ENCODE results near the gene LRRFIP1. TPM values are rescaled to one million over a fixed set of nuclear protein-coding genes. Genes with fewer than 3 reads are reported as not detected.

LRRFIP1 gene
- total RNA-seq, 2 experiments from 2014 or later, result 158 to 164 TPM

DNA sequence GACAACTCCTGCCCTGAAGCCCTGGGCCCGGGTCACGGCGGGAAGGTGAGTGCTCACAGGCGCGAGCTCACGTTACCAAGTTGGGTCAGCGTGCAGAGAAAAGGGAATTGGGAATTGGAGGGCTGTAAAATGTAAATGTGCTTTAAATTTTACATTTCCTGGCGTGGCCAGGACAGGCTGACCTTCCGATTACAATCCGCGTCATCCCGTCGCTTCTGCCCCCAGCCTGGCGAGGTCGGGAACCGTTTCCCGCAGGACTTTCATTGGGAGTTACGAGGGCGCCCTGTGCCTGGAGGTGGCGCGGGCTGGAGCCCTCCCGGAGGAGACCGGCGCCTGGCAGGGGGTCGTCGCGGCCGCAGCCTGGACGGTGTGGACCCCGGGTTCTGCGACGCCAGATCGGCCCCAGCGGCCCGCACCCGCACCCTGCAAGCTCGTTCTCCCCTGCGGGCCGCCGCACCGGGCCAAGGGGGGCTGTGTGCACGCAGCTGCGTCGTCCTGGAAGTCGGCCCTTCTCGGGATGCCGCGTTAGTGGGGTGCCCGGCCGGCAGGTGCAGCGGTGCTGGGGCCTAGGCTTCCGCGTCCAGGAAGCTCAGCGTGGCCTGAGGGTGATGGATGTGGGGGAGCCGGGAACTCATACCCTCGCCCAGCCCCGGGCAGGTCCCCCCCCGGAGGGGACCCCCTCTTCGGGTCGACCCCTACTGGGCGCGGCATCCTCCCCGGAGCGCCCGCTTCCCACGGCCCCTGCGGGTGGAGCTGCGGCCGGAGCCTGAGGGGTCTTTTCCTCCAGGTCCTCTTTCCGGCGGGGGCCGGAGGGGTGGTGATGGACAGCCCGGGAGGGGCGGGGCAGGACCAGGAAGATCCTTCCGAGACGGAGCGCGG, 63.9 kb downstream of the LRRFIP1 start:
- ATAC-seq (ENCODE audit: low read depth) (peak; percentile 8), DNase-seq (no peak)
- H3K4me1 Mint-ChIP-seq, result peaks cover 56% of the 10 kb centered on the region
- no peaks in the 10 kb centered on the region for H3K9me3 Mint-ChIP-seq
- H3K27me3 Mint-ChIP-seq, result no peaks in the 10 kb centered on the region
- POLR2A ChIA-PET, result interaction anchor here (0.8 to 9.4 kb wide), 7 partner anchors 9 to 110 kb away, joined by 3 to 187 read pairs (median 3); no protein-coding TSS in a partner anchor
- H3K36me3 Mint-ChIP-seq, result peaks cover 15% of the 10 kb centered on the region
- H3K27ac Mint-ChIP-seq, result peak overlapping the region; percentile 70
- peak overlapping the region; percentile 79 for H3K4me3 Mint-ChIP-seq

DNA sequence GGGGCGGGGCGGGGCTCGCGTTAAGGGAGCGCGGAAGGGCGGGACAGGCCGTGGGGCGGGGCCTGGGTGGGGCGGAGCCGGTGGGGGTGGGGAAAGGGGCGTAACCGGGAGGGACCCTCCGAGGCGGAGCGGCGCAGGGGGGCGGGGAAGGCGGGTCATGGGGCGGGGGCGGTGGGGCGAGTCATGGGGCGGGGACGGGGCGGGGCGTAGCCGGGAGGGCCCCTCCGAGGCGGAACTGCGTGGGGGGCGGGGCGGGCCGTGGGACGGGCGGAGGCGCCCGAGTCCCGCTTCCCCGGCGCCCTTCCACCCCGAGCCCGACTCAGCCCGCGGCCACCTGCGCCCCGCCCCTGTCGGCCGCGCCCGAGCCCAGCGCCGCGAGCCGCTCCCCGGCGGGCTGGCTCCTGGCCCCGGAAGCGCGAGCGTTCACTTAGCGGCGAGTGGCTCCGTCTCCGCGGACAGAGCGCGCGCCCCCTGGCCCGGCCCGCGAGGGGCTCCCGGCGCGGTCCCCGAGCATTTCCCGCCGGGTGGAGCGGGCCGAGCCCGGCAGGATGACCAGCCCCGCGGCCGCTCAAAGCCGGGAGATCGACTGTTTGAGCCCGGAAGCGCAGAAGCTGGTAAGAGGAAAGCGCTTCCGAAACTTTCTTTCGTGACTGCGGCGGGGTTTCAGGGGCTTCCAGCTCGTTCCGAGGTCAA, 64.7 kb downstream of the LRRFIP1 start:
- H3K27me3 Mint-ChIP-seq, result no peaks in the 10 kb centered on the region
- H3K4me1 Mint-ChIP-seq, result peaks cover 59% of the 10 kb centered on the region
- ATAC-seq (ENCODE audit: low read depth) (peak; percentile 70), DNase-seq (peak; percentile 97)
- peak overlapping the region; percentile 96 for H3K27ac Mint-ChIP-seq
- peak overlapping the region; percentile 97 for H3K4me3 Mint-ChIP-seq
- POLR2A ChIA-PET, result interaction anchor here (0.8 to 9.4 kb wide), 9 partner anchors 10 to 110 kb away, joined by 3 to 187 read pairs (median 4); no protein-coding TSS in a partner anchor
- H3K9me3 Mint-ChIP-seq, result no peaks in the 10 kb centered on the region
- peaks cover 15% of the 10 kb centered on the region for H3K36me3 Mint-ChIP-seq

DNA sequence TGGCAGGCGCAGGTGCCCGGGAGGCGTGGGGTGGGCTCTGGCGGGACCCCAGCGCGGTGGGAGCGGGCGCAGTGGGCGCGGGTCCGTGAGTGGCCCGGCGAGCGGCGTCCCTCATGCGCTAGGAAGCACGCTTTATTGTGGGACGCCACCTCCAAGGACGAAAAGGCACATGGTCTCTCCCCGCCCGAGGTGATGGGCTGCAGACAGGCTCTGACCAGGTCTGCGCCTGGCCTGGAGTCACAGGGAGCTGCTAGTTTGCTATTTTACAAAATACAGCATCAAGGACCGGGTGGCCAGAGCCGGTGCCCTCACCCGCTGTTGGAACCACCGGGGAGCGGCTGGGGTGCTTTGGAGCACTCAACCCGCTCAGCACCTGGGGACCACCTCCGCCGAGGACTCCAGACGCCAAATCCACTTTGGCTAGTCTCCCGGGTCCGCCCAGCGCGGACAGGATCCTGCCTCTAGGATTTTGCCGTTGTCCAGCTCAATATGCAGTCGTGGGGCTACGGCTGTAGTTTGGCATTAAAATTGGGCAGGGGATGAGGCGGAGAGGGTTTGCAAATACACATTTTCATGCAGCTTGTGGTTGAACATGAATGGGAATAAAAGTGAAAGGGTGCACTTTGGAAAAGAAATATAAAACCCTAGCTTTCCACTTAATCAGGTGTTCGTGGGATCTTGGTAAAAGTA, 65.4 kb downstream of the LRRFIP1 start:
- H3K27me3 Mint-ChIP-seq, result no peaks in the 10 kb centered on the region
- peak; percentile 0 for ATAC-seq (ENCODE audit: low read depth)

DNA sequence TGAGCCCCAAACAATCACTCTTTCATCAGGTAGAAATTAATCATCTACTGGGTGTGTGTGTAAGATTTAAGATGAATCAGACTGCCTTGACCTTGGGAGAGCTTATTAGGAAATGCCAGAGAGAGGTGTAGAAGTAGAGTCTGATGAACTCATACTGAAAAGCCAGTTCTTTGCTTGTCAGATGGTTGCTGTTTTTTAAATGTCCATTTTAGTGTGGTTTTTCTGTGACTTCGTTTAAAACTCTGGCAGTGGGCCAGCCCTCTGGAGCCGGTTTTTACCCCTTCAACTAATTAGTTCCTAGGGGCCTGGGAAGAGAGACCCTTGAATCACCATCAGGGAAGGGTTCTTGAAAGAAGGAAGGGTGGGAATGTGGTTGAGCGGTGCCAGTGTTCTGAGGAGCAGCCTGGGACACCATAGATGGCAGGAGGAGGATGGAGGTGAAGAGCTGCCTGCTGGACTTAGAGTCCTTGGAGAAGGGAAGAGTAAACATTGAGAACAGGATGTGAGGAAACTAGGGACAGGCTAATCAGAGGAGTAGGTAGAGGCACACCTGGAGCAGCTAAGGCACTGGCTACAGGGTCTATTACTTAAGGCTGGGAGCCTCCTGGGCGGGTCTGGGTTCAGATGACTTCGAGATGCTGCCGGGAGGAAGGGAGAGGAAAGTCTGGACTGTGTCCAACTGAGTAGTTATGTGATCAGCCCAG, 66.1 kb downstream of the LRRFIP1 start:
- ATAC-seq (ENCODE audit: low read depth) (no peak), DNase-seq (no peak)
- Mint-ChIP-seq H3K9me3 (no peaks in the 10 kb centered on the region), H3K27me3 (no peaks in the 10 kb centered on the region), H3K27ac (peak overlapping the region; percentile 96), H3K4me3 (peak overlapping the region; percentile 97), H3K36me3 (peaks cover 20% of the 10 kb centered on the region), H3K4me1 (peaks cover 64% of the 10 kb centered on the region)
- POLR2A ChIA-PET, result interaction anchor here (0.6 to 9.4 kb wide), 8 partner anchors 8 to 305 kb away, joined by 3 to 187 read pairs (median 4); no protein-coding TSS in a partner anchor

More for the DNA sequence above, 65.4 kb downstream of the LRRFIP1 start:
- Mint-ChIP-seq H3K4me3 (peak overlapping the region; percentile 97), H3K36me3 (peaks cover 19% of the 10 kb centered on the region), H3K9me3 (no peaks in the 10 kb centered on the region), H3K27ac (peak overlapping the region; percentile 96), H3K4me1 (peaks cover 62% of the 10 kb centered on the region)
- POLR2A ChIA-PET, result interaction anchor here (0.8 to 9.4 kb wide), 9 partner anchors 9 to 111 kb away, joined by 3 to 187 read pairs (median 4); no protein-coding TSS in a partner anchor
- DNase-seq, result no peak

DNA sequence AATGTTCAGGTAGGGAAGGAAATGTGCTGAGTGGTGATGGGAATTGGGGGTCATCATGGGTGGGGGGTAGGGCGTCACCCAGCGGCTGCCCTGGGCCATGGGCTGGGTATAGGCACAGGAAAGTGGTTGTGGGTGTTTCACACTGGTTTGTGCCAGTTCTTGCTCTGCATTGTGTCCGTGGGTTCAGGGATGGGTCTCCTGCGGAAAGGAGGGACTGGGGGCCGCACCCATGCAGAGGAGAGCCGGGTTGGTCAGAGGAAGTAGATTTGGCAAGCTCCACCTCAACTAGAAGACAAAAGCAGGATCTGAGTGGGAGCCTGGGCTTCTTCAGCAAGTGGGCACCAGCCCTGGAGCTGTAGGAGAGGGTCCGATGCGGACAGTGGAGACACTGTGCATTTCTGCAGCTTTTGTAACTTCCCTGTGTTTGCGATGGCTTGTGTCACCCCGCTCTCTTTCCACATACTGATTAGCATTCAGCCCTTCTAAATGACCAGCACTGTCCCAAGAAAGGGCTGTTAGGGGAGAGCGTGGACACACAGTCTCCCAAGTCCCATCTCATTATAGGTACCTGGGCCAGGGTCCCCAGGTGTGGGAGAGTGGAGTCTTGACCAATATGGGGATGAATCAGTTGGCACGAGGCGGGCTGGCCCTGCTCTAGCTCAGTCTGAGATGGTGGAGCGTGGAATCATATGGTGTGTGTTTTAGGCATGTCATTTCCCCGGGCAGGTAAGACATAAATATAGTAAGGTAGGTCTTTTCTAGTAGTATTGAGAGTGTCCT, 67.2 kb downstream of the LRRFIP1 start:
- Mint-ChIP-seq H3K27me3 (no peaks in the 10 kb centered on the region), H3K27ac (peak overlapping the region; percentile 96), H3K4me1 (peaks cover 58% of the 10 kb centered on the region), H3K9me3 (no peaks in the 10 kb centered on the region), H3K36me3 (peaks cover 21% of the 10 kb centered on the region), H3K4me3 (peak overlapping the region; percentile 97)
- peak; percentile 8 for ATAC-seq (ENCODE audit: low read depth)
- POLR2A ChIA-PET, result interaction anchor here (0.6 to 9.4 kb wide), 5 partner anchors 7 to 304 kb away, joined by 3 to 187 read pairs (median 4); no protein-coding TSS in a partner anchor
- peak; percentile 58 for DNase-seq

DNA sequence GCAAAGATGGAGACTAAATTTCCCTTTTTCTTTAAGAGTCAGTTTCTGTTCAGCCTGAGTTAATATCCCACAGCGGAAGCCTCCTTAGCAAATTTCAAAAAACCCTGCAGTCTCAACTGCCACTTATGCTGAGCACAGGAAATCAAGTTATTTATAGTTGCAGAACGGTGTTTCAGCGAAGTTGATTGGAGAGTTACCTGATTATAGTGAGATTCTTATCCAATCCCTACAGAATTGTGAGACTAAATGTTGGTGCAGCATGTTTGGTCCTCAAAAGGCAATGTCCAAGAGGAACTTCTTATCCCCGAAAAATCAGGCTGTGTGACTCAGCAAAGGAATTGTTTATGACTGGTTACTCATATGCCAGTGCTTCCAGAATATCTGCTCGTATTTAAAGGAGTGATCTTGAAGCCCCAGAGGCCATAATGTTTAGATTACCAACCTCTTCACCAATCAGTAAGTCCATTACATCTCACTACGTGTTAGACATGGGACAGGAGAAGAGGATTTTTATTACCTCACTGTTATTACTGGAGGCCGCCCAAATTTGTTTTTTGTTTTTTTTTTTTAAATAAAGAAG, 67.9 kb downstream of the LRRFIP1 start:
- ATAC-seq (ENCODE audit: low read depth), result peak; percentile 31
- no peak for DNase-seq
- H3K27me3 Mint-ChIP-seq, result no peaks in the 10 kb centered on the region
- POLR2A ChIA-PET, result interaction anchor here (1.1 to 9.4 kb wide), 5 partner anchors 7 to 37 kb away, joined by 4 to 187 read pairs (median 21); no protein-coding TSS in a partner anchor
- H3K36me3 Mint-ChIP-seq, result peaks cover 21% of the 10 kb centered on the region
- peak overlapping the region; percentile 97 for H3K4me3 Mint-ChIP-seq
- H3K9me3 Mint-ChIP-seq, result no peaks in the 10 kb centered on the region
- peaks cover 58% of the 10 kb centered on the region for H3K4me1 Mint-ChIP-seq
- H3K27ac Mint-ChIP-seq, result peak overlapping the region; percentile 96

DNA sequence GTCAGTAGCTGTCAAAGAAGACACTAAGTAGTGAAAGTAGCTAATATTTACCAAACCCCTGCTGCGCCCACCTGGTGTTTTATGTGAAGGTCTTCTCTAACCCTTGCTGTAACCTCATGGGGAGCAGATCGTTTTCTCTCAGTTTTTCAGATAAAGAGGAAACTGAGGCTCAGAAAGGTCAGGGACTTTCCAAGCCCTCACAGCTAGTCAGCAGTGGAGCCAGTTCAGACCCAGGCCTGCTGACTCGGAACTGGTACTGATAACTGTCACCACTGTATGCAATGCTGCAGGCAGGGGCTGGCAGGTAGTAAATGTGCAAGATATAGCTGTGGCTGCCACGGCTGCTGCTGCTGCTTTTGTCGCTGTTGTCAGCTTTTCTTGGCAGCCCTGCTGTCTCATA, 69.1 kb downstream of the LRRFIP1 start:
- H3K27ac Mint-ChIP-seq, result peak overlapping the region; percentile 96
- H3K4me3 Mint-ChIP-seq, result peak overlapping the region; percentile 97
- ATAC-seq (ENCODE audit: low read depth) (no peak), DNase-seq (no peak)
- POLR2A ChIA-PET, result interaction anchor here (1.0 to 3.2 kb wide), 5 partner anchors 9 to 96 kb away, joined by 4 to 21 read pairs (median 4); no protein-coding TSS in a partner anchor
- peaks cover 21% of the 10 kb centered on the region for H3K36me3 Mint-ChIP-seq
- H3K4me1 Mint-ChIP-seq, result peaks cover 63% of the 10 kb centered on the region
- no peaks in the 10 kb centered on the region for H3K27me3 Mint-ChIP-seq
- no peaks in the 10 kb centered on the region for H3K9me3 Mint-ChIP-seq

DNA sequence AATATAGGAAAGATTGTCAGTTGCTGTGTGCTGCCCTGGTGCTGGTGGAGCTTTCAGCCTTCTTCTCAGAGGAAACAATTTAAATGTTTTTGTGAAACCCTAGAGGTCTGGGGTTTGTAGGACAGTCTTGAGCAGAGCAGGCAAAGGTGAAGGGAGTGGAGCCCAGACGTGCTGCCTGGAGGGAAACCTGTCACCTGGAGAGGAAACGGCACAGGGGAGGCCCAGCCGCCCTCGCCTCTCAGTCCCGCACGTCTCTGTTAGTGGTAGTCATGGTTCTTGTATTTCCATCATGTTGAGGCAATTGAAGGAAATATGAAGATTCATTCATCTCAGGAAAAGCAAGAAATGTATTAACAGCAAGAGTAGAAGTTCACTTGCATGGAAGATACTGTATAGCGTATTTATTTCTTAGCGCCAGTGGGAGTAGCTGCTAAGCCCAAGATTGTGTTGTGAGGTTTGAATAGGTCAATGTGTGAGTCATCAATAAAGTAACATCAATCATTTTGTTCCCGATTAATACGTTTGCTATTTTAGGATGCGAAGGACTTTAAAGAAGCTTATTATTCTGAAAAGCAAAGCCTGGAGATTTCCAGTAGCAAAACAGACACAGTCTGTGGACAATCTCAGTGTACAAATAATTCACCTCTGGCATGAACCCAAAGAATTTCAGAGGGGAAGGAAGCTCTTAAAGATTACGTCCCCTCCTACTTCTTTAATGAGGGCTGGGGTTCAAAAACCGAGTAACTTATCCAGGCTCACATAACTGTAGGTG, 70.4 kb downstream of the LRRFIP1 start:
- ATAC-seq (ENCODE audit: low read depth), result no peak
- peak overlapping the region; percentile 97 for H3K4me3 Mint-ChIP-seq
- POLR2A ChIA-PET, result interaction anchor here (0.6 to 3.2 kb wide), 9 partner anchors 8 to 241 kb away, joined by 3 to 21 read pairs (median 4); no protein-coding TSS in a partner anchor

DNA sequence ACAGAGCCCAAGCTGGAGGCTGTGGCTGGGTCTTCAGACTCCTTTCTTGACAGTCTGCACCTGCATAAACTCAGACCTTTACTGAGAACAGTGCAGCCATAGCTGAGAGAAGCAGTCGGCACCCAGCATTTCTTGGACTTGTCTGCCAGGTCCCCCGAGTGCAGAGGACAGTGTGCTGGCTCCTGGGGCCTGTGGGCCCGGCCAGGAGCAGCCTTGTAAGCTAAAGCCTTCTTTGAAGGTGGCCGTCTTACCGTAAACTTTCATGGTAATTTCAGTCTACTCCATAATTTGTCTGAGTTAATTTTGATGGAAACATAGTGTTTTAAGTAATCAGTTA, 70.9 kb downstream of the LRRFIP1 start:
- POLR2A ChIA-PET, result interaction anchor here (0.6 to 3.2 kb wide), 7 partner anchors 9 to 240 kb away, joined by 3 to 21 read pairs (median 5); no protein-coding TSS in a partner anchor
- Mint-ChIP-seq H3K27me3 (no peaks in the 10 kb centered on the region), H3K4me1 (peaks cover 82% of the 10 kb centered on the region), H3K36me3 (peaks cover 19% of the 10 kb centered on the region), H3K9me3 (no peaks in the 10 kb centered on the region), H3K4me3 (peak overlapping the region; percentile 97), H3K27ac (peak overlapping the region; percentile 96)
- no peak for ATAC-seq (ENCODE audit: low read depth)
- DNase-seq, result no peak

More for the DNA sequence above, 70.4 kb downstream of the LRRFIP1 start:
- Mint-ChIP-seq H3K27me3 (no peaks in the 10 kb centered on the region), H3K36me3 (peaks cover 21% of the 10 kb centered on the region), H3K9me3 (no peaks in the 10 kb centered on the region), H3K27ac (peak overlapping the region; percentile 96), H3K4me1 (peaks cover 76% of the 10 kb centered on the region)
- DNase-seq, result no peak

DNA sequence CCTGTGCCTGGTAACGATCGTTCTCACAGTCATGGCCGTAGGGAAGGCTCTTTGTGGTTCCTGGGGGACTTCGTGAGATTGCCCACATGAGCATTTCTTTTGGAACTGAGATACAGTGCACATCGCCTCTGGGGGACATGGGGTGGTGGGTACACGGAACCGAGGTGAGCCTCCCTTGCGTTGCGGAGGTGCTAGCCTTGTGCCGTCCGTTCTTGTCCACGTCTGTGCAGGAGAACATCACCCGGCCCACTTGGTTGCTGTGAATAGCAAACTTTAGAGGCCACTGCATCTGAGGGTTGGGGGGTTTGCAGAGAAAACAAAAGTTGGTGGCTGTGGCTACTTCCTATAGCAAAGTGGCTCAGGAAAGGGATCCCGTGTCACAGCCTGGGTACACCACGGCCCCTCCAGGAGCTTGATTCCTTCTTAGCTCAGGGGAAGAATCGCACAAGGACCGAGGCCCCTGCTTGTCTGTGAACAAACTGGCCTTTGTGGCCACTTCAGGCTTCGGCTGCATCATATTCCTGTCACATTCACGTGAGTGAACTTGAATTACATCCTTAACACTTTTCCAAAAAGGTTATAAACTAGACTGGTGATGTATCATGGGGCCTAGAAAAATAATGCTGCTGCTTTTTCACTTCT, 72.6 kb downstream of the LRRFIP1 start:
- POLR2A ChIA-PET, result interaction anchor here (0.9 to 3.6 kb wide), 2 partner anchors 7 to 61 kb away, joined by 3 to 46 read pairs; no protein-coding TSS in a partner anchor
- DNase-seq, result no peak
- H3K4me1 Mint-ChIP-seq, result peaks cover 86% of the 10 kb centered on the region
- H3K27ac Mint-ChIP-seq, result peak overlapping the region; percentile 92
- ATAC-seq (ENCODE audit: low read depth), result no peak
- no peaks in the 10 kb centered on the region for H3K27me3 Mint-ChIP-seq
- peaks cover 18% of the 10 kb centered on the region for H3K36me3 Mint-ChIP-seq
- H3K4me3 Mint-ChIP-seq, result peak overlapping the region; percentile 82
- no peaks in the 10 kb centered on the region for H3K9me3 Mint-ChIP-seq
